WTC11 (cell line): Measurements from ENCODE around the gene DUS1L. TPM values are rescaled to one million over a fixed set of nuclear protein-coding genes. Genes with fewer than 3 reads are reported as not detected.

ENCODE experiments used
- ATAC-seq: fragments of 200-7000 bp; cut with Tn5 transposase; 2 replicates; pipeline ENCODE4 v1.10.0; 2021; ENCODE audit warnings: mild to moderate bottlenecking, moderate library complexity
- CTCF ChIA-PET: fragments of 300-600 bp; sonication (Branson Sonifier 250); formaldehyde crosslinking; loops from one replicate; lab custom pipeline; 2021; ENCODE audit warnings: antibody characterized with exemption; lab: Charles Lee
- POLR2A ChIA-PET: fragments of 350-600 bp; sonication (Branson Sonifier 250); formaldehyde crosslinking; loops from one replicate; lab custom pipeline; 2021; ENCODE audit warnings: antibody characterized with exemption; lab: Charles Lee
- DNase-seq: peaks from one replicate; pipeline ENCODE4 v3.0.0; 2021; ENCODE audit warnings: low spot score
- H3K27ac Mint-ChIP-seq: 2 replicates; pipeline ENCODE4 v1.8.0; 2021; ENCODE audit warnings: mixed read lengths
- H3K27me3 Mint-ChIP-seq: 2 replicates; pipeline ENCODE4 v1.8.0; 2021; ENCODE audit warnings: low read depth, mild to moderate bottlenecking, moderate library complexity, mixed read lengths
- H3K36me3 Mint-ChIP-seq: 2 replicates; pipeline ENCODE4 v1.8.0; 2021; ENCODE audit warnings: mixed read lengths
- H3K4me1 Mint-ChIP-seq: 2 replicates; pipeline ENCODE4 v1.8.0; 2022; ENCODE audit warnings: mixed read lengths
- H3K4me3 Mint-ChIP-seq: 2 replicates; pipeline ENCODE4 v1.8.0; 2021; ENCODE audit warnings: mild to moderate bottlenecking, moderate library complexity, mixed read lengths
- H3K9me3 Mint-ChIP-seq: 2 replicates; pipeline ENCODE4 v1.8.0; 2021; ENCODE audit warnings: mixed read lengths
- ATF1 ChIP-seq: sonication (generic); formaldehyde crosslinking; IDR thresholded peaks from 2 replicates; pipeline ENCODE4 v1.8.1; 2023; ENCODE audit warnings: mild to moderate bottlenecking, moderate library complexity, missing genetic modification reagents
- CBFB ChIP-seq: sonication (generic); formaldehyde crosslinking; IDR thresholded peaks from 2 replicates; pipeline ENCODE4 v1.8.1; 2022; ENCODE audit warnings: mild to moderate bottlenecking, low read depth, missing genetic modification reagents
- CDX4 ChIP-seq: fragments of 250-450 bp; sonication (Bioruptor Pico); IDR thresholded peaks from 2 replicates; pipeline ENCODE4 v1.9.0; 2021; ENCODE audit warnings: moderate library complexity, mild to moderate bottlenecking, inconsistent platforms, borderline replicate concordance
- ETV6 ChIP-seq: sonication (generic); formaldehyde crosslinking; IDR thresholded peaks from 2 replicates; pipeline ENCODE4 v1.8.1; 2022; ENCODE audit warnings: mild to moderate bottlenecking, missing genetic modification reagents
- FOXP4 ChIP-seq: sonication (generic); formaldehyde crosslinking; IDR thresholded peaks from 2 replicates; pipeline ENCODE4 v1.8.0; 2022; ENCODE audit warnings: mild to moderate bottlenecking, missing genetic modification reagents
- GRHL2 ChIP-seq: fragments of 250-450 bp; sonication (Bioruptor Pico); IDR thresholded peaks from 2 replicates; pipeline ENCODE4 v1.8.0; 2022; ENCODE audit warnings: mild to moderate bottlenecking, moderate library complexity; ENCODE audit not compliant: insufficient replicate concordance, severe bottlenecking
- HMGXB4 ChIP-seq: sonication (generic); formaldehyde crosslinking; IDR thresholded peaks from 2 replicates; pipeline ENCODE4 v1.8.1; 2023; ENCODE audit warnings: mild to moderate bottlenecking, moderate library complexity, missing genetic modification reagents
- KAT7 ChIP-seq: sonication (generic); formaldehyde crosslinking; IDR thresholded peaks from 2 replicates; pipeline ENCODE4 v1.8.1; 2023; ENCODE audit warnings: missing genetic modification reagents, mild to moderate bottlenecking, borderline replicate concordance
- NFYB ChIP-seq: sonication (generic); formaldehyde crosslinking; conservative IDR thresholded peaks from 2 replicates; pipeline ENCODE4 v1.8.0; 2022; ENCODE audit warnings: low read depth, missing genetic modification reagents
- NR3C1 ChIP-seq: sonication (generic); formaldehyde crosslinking; conservative IDR thresholded peaks from 2 replicates; pipeline ENCODE4 v1.8.1; 2023; ENCODE audit warnings: low read depth, mild to moderate bottlenecking, missing genetic modification reagents
- PRDM15 ChIP-seq: sonication (generic); formaldehyde crosslinking; IDR thresholded peaks from 2 replicates; pipeline ENCODE4 v1.8.0; 2022; ENCODE audit warnings: missing genetic modification reagents
- PRRX2 ChIP-seq: fragments of 250-450 bp; sonication (Bioruptor Pico); IDR thresholded peaks from 2 replicates; pipeline ENCODE4 v1.8.0; 2021; ENCODE audit warnings: mild to moderate bottlenecking
- TEAD1 ChIP-seq: sonication (generic); formaldehyde crosslinking; IDR thresholded peaks from 2 replicates; pipeline ENCODE4 v1.8.0; 2022; ENCODE audit warnings: mild to moderate bottlenecking, missing genetic modification reagents
- TP53 ChIP-seq: sonication (generic); formaldehyde crosslinking; IDR thresholded peaks from 2 replicates; pipeline ENCODE4 v1.8.1; 2023; ENCODE audit warnings: mild to moderate bottlenecking, missing genetic modification reagents
- ZMAT4 ChIP-seq: fragments of 250-450 bp; sonication (Bioruptor Pico); IDR thresholded peaks from 2 replicates; pipeline ENCODE4 v1.9.0; 2021; ENCODE audit warnings: mild to moderate bottlenecking
- ZNF121 ChIP-seq: sonication (generic); formaldehyde crosslinking; IDR thresholded peaks from 2 replicates; pipeline ENCODE4 v1.8.0; 2023; ENCODE audit warnings: missing genetic modification reagents
- ZNF219 ChIP-seq: sonication (generic); formaldehyde crosslinking; IDR thresholded peaks from 2 replicates; pipeline ENCODE4 v1.8.0; 2023; ENCODE audit warnings: missing genetic modification reagents, mild to moderate bottlenecking, borderline replicate concordance
- ZNF532 ChIP-seq: fragments of 250-450 bp; sonication (Bioruptor Pico); IDR thresholded peaks from 2 replicates; pipeline ENCODE4 v1.9.0; 2021; ENCODE audit warnings: mild to moderate bottlenecking, borderline replicate concordance
- total RNA-seq: library from RNA; stranded (reverse); gene quantifications from 3 replicates; pipeline ENCODE4 v1.2.3, GENCODE V29; 2021

DUS1L gene
- total RNA-seq, 1 experiment from 2014 or later = 120 TPM

- ChIA-PET POLR2A (no interaction called here), CTCF (interaction anchor here (1.6 to 2.9 kb wide), 4 partner anchors 57 to 66 kb away, joined by 4 to 18 read pairs (median 8); partner anchors contain the start of genes DCXR and RAC3)
- H3K27me3 Mint-ChIP-seq = no peaks in the 10 kb centered on the region
- peak overlapping the region; percentile 69 for H3K4me3 Mint-ChIP-seq
- peaks cover 7% of the 10 kb centered on the region for H3K36me3 Mint-ChIP-seq
- 0 out of 2 replicates have a peak overlapping the region, but pooled peaks have one; percentile 41 for H3K27ac Mint-ChIP-seq
- H3K4me1 Mint-ChIP-seq = peaks cover 19% of the 10 kb centered on the region
- TF ChIP-seq HMGXB4 (CRISPR knock-in tag) (no peak), NR3C1 (no peak), KAT7 (CRISPR knock-in tag) (0 out of 2 replicates have a peak, but pooled peaks have one; percentile 8), ZNF219 (CRISPR knock-in tag) (no peak), ZNF532 (no peak), FOXP4 (CRISPR knock-in tag) (0 out of 2 replicates have a peak, but pooled peaks have one; percentile 1), ETV6 (CRISPR knock-in tag) (0 out of 2 replicates have a peak, but pooled peaks have one; percentile 5), TEAD1 (CRISPR knock-in tag) (no peak), ZMAT4 (CRISPR knock-in tag) (no peak), ZNF121 (CRISPR knock-in tag) (0 out of 2 replicates have a peak, but pooled peaks have one; percentile 1), NFYB (CRISPR knock-in tag) (no peak), CDX4 (no peak)
- TF ChIP-seq, all 79 proteins: peak for 4
- H3K9me3 Mint-ChIP-seq = no peaks in the 10 kb centered on the region
- no peak for DNase-seq
- no peak for ATAC-seq
These were observed 31.1 kb upstream of the DUS1L start for GRCh38 chr17:82096709-82097183.

- H3K36me3 Mint-ChIP-seq = peaks cover 7% of the 10 kb centered on the region
- no peaks in the 10 kb centered on the region for H3K9me3 Mint-ChIP-seq
- H3K27me3 Mint-ChIP-seq = no peaks in the 10 kb centered on the region
- no peak for DNase-seq
- peak overlapping the region; percentile 69 for H3K4me3 Mint-ChIP-seq
- ChIA-PET CTCF (interaction anchor here (1.2 to 2.7 kb wide), 5 partner anchors 58 to 66 kb away, joined by 4 to 9 read pairs (median 7); partner anchors contain the start of gene DCXR), POLR2A (no interaction called here)
- no peak for ATAC-seq
- H3K27ac Mint-ChIP-seq = peak overlapping the region; percentile 91
- peaks cover 16% of the 10 kb centered on the region for H3K4me1 Mint-ChIP-seq
- TF ChIP-seq TEAD1 (CRISPR knock-in tag) = no peak
- no peak for TF ChIP-seq TP53
- no peak for TF ChIP-seq GRHL2 (CRISPR knock-in tag)
- no peak for TF ChIP-seq ATF1 (CRISPR knock-in tag)
- no peak for TF ChIP-seq NFYB (CRISPR knock-in tag)
- TF ChIP-seq PRDM15 (CRISPR knock-in tag) = no peak
- TF ChIP-seq PRRX2 (CRISPR knock-in tag) = no peak
- TF ChIP-seq CBFB = no peak
These were observed 30.4 kb upstream of the DUS1L start for GRCh38 chr17:82095777-82096708.
